HEK293 (cell line): ENCODE data around the gene TMEM151A.

Experiments
- ZNF362 ChIP-seq: fragments of 450-650 bp; formaldehyde crosslinking; IDR thresholded peaks from 2 replicates; pipeline ENCODE4 v1.5.1; 2016; ENCODE audit warnings: missing biosample characterization, missing genetic modification characterization
- ZNF473 ChIP-seq: fragments of 450-650 bp; formaldehyde crosslinking; IDR thresholded peaks from 2 replicates; pipeline ENCODE4 v1.5.1; 2017; ENCODE audit warnings: missing biosample characterization, missing genetic modification characterization
- TF ChIP-seq, protein P1 (sequence below): fragments of 450-650 bp; formaldehyde crosslinking; IDR thresholded peaks from 2 replicates; pipeline ENCODE4 v1.5.1; 2016; ENCODE audit warnings: missing biosample characterization, missing genetic modification characterization

GRCh38 chr11:66333220-66333877 lies 41.7 kb downstream of the TMEM151A start:
- TF ChIP-seq ZNF473 (tag by site-specific recombination) (no peak), ZNF362 (tag by site-specific recombination) (no peak)
- TF ChIP-seq, protein P1, sequence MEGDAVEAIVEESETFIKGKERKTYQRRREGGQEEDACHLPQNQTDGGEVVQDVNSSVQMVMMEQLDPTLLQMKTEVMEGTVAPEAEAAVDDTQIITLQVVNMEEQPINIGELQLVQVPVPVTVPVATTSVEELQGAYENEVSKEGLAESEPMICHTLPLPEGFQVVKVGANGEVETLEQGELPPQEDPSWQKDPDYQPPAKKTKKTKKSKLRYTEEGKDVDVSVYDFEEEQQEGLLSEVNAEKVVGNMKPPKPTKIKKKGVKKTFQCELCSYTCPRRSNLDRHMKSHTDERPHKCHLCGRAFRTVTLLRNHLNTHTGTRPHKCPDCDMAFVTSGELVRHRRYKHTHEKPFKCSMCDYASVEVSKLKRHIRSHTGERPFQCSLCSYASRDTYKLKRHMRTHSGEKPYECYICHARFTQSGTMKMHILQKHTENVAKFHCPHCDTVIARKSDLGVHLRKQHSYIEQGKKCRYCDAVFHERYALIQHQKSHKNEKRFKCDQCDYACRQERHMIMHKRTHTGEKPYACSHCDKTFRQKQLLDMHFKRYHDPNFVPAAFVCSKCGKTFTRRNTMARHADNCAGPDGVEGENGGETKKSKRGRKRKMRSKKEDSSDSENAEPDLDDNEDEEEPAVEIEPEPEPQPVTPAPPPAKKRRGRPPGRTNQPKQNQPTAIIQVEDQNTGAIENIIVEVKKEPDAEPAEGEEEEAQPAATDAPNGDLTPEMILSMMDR (tag by site-specific recombination), result no peak
